H7 (cell line): Measurements from ENCODE around the gene CSTB. TPM values are rescaled to one million over a fixed set of nuclear protein-coding genes. Genes with fewer than 3 reads are reported as not detected.

Experiments used
- DNase-seq: peaks from one replicate; pipeline ENCODE4 v3.0.0; 2012
- H3K27me3 ChIP-seq: 2 replicates; pipeline ENCODE4 v1.6.0; 2011; ENCODE audit warnings: mild to moderate bottlenecking, low read length; ENCODE audit not compliant: control insufficient read depth, insufficient read depth
- H3K36me3 ChIP-seq: replicated peaks from 2 replicates; pipeline ENCODE4 v1.5.1; 2011; ENCODE audit warnings: low read length; ENCODE audit not compliant: control insufficient read depth, insufficient read depth
- H3K4me3 ChIP-seq: 2 replicates; pipeline ENCODE4 v1.5.1; 2011; ENCODE audit warnings: low read depth, mild to moderate bottlenecking, control low read depth, low read length, moderate library complexity; ENCODE audit not compliant: insufficient read depth
- total RNA-seq: library from RNA; depleted of rRNA; stranded (reverse); fragments of >200 nt; shearing (Covaris generic); gene quantifications from 2 replicates; pipeline ENCODE4 v1.2.3, GENCODE V29; 2014

Gene CSTB
- total RNA-seq, 1 experiment from 2014 or later = 29.6 TPM

DNA sequence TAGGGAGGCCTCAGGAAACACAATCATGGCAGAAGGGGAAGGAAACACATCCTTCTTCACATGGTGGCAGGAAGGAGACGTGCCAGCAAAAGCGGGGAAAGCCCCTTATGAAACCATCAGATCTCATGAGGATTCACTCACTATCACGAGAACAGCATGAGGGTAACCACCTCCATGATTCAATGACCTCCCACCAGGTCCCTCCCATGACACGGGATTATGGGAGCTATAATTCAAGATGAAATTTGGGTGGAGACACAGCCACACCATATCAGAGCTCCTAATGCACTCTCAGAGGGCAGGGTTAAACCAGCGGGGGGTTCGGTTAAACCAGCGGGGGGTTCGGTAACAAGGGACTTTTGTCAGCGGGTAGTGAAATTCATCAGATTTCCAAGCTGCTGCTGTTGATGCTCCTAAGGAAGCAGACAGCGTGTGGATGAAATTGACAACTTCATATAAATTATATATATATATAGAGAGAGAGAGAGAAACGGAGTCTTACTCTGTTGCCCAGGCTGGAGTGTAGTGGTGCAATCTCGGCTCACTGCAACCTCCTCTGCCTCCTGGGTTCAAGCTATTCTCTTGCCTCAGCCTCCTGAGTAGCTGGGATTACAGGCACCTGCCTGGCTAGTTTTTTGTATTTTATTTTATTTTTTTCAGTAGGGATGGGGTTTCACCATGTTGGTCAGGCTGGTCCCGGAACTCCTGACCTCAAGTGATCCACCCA lies 4.2 kb downstream of the CSTB start:
- Histone ChIP-seq H3K4me3 (no peak overlapping the region), H3K36me3 (peaks cover 5% of the 10 kb centered on the region), H3K27me3 (no peaks in the 10 kb centered on the region)
- DNase-seq = no peak

DNA sequence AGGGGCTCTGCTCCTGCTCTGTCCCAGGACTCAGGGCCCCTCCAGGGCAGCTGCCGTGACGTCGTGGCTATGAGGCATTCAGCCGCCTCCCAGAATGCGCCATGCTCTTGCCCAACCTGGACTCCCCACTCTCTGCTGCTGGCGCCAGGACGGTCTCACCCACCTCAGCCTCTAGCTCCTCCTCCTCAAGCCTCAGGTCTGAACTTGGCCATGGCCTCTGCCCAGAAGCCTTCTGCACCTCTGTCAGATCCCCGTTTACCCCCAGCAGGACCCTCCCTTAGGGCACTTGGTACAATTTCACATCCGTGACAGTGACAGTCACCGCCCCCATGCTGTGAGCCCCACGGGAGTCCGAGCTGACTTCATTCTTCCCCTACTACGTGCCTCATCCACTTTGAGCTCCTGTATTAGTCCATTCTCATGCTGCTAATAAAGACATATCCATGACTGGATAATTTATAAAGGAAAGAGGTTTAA lies 4.9 kb downstream of the CSTB start:
- Histone ChIP-seq H3K36me3 (peaks cover 5% of the 10 kb centered on the region), H3K4me3 (no peak overlapping the region), H3K27me3 (no peaks in the 10 kb centered on the region)
- DNase-seq = peak; percentile 50

DNA sequence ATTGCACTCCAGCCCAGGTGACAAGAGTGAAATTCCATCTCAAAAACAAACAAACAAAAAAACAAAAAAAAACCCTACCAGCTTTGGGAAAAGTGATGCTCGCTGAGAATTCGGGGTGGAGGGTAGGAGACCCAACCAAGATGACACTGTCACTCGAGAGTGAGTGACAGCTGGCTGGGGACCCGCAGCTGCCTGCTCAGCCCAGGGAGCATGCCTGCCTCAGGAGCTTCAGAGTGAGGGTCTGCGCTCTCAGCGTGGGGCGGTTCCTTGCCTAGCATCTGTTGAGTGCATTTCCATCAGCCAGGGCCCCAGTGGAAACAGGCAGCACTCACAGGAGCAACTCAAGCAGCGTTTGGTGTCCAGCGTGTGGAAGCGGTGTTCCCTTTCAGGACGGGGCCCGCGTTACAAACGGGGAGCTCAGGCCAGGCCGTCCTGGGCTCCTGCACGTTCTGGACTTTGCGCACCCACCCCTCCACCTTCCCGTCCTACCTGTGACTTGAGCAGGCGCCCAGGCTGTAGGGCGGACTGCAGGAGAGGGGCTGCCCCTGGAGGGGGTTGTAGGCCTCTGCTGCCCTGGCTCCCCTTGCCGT lies 5.9 kb downstream of the CSTB start:
- H3K36me3 ChIP-seq = peaks cover 5% of the 10 kb centered on the region
- peak; percentile 46 for DNase-seq

DNA sequence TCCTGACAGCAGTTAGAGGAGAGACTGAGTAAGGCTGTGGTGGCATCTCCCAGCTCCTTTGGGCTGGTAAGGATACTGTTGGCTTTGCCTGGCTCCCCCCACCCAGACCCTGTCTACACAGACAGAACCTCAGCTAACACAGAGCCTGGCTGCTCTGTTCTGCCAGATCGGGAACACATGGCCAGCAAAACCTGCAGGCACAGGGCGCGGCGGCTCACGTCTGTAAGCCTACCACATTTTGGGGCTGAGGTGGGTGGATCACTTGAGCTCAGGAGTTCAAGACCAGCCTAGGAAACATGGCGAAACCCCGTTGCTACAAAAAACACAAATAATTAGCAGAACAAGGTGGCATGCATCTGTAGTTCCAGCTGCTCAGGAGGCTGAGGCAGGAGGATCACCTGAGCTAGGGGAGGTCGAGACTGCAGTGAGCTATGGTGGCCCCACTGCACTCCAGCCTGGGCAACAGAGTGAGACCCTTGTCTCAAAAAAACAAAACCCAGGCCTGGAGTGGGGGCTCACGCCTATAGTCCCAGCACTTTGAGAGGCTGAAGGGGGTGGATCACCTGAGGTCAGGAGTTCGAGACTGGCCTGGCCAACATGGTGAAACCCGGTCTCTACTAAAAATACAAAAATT lies 6.7 kb downstream of the CSTB start:
- DNase-seq = no peak
- Histone ChIP-seq H3K36me3 (peaks cover 2% of the 10 kb centered on the region), H3K27me3 (no peaks in the 10 kb centered on the region), H3K4me3 (no peak overlapping the region)

More for the DNA sequence above, 5.9 kb downstream of the CSTB start:
- H3K27me3 ChIP-seq = no peaks in the 10 kb centered on the region
- H3K4me3 ChIP-seq = no peak overlapping the region

DNA sequence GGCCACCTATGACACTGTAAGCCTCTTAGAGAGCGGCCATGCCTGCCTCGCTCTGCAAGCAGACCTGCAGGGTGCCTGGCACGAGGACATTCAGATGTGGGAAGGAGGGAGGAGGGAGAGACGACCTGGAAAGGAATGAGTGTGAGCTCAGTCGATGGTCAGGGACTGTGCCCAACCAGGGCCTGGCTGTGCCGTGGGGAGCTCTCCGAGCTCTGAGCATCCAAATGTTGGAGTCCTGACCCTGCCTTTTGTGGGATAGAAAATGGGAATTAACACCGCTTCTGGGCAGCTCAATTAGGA lies 7.3 kb downstream of the CSTB start:
- Histone ChIP-seq H3K4me3 (no peak overlapping the region), H3K27me3 (no peaks in the 10 kb centered on the region), H3K36me3 (peaks cover 1% of the 10 kb centered on the region)
- peak; percentile 60 for DNase-seq

DNA sequence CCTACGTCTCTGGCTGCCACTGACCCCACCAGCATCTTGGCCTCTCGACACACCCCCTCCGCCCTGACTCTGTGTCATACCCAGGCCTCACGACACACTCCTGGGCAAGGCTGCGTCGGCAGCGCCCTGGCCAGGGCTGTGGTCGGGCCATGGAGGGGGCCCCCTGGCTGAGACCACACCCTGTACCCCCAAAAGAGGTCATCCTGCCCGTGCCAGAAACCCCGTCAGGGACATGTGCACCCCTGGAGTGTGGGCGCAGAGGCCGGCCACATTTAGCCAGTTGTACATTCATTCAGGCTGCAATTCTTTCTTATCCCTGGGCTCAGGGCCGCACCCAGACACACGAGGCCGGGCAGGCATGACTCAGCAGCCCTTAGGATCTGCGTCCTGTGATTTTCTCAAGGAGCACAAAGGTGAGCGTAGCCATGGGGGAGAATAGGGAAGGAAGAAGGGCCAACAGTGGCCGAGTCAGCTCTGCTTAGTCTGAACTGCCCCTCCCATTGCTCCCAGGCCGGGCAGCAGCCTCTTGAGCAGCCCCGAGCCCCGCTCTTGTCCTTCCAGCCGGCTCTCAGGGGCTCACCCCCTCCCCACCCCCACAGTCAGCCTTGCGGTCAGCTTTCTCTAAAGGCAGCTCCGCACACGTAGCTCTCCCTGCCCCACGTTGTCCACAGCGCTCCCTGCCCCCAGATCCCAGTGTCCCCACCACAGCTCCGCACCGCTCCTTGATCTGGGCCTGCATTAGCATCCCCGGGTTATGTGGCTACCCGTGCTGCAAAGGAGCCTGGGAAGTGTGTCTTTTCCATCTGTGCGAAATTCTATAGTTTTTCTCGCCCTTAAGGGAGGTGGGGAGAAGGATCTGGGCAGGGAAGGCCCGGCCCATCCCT lies 7.9 kb downstream of the CSTB start:
- Histone ChIP-seq H3K36me3 (peaks cover 1% of the 10 kb centered on the region), H3K27me3 (no peaks in the 10 kb centered on the region), H3K4me3 (no peak overlapping the region)
- DNase-seq = peak; percentile 78

DNA sequence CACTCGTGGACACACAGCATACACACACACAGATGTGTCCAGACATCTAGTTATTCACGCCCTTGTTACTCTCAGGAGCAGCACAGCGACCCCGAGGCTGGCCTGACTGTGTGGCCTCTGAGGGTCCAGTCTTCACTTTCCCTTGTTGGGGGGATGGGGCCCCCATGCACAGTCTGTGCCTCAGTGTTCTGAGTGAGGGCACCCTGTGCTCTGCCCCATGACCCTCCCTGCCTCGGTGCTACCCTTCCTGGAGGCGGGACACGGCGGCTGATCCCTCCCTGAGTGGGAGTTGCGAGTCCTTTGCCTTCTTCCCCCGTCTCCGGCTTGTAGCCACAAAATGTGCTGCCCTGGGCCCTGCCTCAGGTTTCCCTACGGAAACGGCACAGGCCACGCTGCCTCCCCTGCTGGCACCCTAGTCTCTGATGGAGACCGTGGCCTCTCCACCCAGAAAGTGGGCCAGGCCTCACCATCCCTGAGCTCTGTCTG lies 8.6 kb downstream of the CSTB start:
- H3K36me3 ChIP-seq = no peaks in the 10 kb centered on the region; the same call in 1 of the 2 replicates
- H3K27me3 ChIP-seq = no peaks in the 10 kb centered on the region
- peak; percentile 45 for DNase-seq
- no peak overlapping the region for H3K4me3 ChIP-seq

DNA sequence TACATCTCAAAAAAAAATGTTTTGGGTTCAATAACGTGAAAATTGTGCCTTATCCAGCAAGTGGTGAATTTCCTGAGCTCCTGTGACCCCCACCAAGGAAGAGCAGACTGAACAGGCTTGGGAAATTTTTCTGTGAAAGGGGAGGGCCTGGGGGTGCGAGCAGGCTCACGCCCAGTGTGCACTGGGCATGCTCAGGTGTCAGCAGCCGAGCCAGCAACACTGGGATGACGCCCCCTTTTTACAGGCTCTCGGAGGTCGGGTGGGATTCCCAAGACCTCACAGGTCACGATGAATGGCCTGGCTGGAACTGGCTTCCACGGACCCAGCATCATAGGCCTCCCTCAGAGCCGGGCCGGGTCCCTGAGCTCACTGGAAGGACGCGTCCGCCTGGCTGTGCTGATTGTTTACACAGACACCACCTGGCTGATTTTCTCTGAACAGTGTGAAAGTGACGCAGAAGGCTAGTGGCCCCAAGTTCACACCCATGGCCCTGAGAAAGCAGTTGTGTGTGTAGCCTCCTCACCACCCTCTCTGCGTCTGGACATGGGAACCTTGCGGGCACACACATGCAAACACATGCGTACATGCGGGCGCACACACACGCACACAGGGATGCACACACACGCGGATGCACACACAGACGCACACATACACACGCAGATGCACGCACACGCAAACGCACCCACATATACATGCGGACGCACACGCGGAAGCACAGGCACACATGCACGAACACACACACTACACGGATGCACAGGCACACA lies 9.2 kb downstream of the CSTB start:
- peaks cover 3% of the 10 kb centered on the region; the same call in 1 of the 2 replicates for H3K36me3 ChIP-seq
- DNase-seq = no peak
- H3K27me3 ChIP-seq = no peaks in the 10 kb centered on the region
- no peak overlapping the region for H3K4me3 ChIP-seq

DNA sequence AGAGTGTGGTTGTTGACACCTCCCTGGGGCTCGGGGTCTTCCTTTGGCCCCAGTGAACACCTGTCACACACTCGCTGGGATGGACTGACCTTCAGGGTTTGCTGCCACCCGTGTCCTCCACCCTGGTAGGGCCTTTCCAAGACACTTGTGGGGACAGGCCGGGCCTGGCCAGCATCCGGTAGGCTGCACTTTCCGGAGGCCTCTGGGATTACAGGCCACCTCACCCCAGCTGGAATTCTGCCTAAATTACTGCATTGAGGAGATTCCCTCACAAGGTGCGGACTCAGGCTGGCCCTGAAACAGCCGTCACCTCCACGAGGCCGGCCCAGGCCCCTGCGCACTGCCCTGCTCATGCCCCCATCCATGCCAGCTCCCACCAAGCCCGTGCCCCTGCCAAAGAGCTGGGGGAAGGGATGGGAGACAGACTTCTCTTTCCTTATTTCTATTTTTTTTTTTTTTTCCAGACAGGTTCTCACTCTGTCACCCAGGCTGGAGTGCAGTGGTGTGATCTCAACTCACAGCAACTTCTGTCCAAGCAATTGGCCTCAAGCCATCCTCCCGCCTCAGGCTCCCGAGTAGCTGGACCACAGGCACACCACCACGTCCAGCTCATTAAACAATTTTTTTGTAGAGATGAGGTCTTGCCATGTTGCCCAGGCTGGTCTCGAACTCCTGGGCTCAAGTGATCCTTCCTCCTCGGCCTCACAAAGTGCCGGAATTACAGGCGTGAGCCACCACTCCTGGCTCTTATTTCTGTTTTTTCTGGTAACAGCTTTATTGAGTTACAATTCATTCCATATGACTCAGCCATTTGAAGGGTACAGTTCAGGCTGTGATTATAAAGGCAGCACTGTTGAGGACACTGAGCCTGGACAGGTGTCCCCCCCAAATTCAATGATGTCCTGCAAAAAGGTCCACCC lies 11.3 kb downstream of the CSTB start:
- H3K4me3 ChIP-seq = no peak overlapping the region
- H3K27me3 ChIP-seq = no peaks in the 10 kb centered on the region
- peaks cover 4% of the 10 kb centered on the region for H3K36me3 ChIP-seq
- no peak for DNase-seq

DNA sequence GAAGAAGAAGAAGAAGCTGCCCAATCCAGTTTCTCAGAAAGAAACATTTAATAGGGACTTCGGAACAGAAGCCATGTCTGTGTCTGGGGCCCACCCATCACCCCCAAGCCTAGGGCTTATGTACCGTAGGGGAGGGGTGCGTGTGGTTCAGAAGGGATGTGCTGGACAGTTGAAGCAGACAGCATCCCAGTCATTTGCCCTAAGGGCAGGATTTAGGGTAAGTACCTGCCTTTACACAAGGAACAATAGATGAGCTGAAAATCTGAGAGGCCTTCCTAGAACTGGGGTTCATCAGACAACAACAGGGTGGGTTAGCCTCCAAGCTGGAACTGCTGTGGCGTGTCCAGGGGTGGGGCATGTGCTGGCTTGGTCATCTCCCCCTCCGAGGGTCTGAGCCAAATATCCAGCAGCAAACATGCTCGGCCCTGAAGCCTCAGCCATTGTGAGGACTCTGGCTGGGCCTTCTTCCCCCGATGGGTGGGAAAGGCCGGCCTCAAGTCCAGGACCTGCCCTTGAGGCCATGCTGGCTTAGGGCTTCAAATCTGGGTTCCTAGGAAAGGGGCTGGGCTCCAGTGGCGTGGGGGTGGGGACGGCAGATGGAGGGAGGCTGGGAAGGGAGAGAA lies 12.1 kb downstream of the CSTB start:
- peaks cover 4% of the 10 kb centered on the region for H3K36me3 ChIP-seq
- H3K4me3 ChIP-seq = no peak overlapping the region
- DNase-seq = no peak
- no peaks in the 10 kb centered on the region for H3K27me3 ChIP-seq

DNA sequence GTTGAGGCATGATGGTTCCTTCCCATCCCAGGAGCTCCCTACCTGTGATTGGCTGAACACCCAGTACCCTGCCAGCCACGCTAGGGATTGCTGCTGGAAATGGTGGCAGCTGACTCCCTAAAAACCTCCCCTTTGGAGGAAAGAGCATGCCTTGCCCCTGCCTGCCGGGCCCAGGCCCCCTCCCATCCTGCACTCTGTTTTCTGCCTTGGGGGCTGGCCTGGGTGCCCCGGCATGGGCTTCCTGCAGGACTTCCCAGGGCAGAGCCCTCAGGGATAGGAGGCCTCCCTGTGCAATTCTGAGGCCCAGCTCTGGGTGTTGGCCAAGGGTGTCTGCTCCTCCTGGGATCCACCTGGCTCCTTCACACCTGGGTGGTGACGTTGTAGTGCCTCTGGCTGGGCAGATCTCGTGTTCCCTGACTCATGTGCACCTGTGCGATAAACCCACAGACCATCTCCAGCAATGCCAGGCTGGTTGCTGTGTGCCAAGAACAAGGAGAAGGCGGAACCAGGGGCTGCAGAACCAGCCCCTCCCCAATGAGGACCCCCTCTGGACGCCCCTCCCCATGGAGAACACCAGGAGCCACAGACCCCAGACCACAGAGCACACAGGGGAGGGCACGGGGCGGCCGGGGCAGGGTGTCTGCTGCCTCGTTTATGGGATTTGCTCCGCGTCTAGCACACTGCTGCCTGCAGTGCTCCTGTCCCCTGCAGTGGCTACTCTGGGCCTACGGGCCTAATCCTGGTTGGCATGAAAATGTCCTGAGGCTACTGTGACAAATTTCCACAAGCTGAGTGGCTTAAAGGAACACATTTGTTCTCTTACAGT lies 13.6 kb downstream of the CSTB start:
- peaks cover 6% of the 10 kb centered on the region for H3K36me3 ChIP-seq
- DNase-seq = no peak

DNA sequence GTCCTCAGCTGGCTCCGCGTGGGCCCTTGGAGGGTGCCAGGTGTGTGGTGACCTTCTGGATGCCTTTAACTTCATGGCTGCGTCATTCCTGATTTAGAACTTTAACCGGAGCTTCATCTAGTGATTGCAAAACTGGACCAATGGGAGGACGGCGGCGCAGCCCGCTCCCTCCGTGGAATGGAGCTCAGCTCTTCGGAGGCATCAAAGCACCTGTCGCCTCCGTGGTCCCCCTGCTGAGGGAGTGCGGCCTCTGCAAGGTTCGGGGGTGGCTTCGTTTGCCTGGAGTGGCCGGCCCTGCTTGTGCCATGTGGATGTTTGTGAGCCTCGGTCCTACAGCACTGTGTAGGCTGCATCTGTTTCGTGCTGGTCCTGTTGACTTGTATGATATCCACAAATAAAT lies 14.2 kb downstream of the CSTB start:
- Histone ChIP-seq H3K36me3 (peaks cover 7% of the 10 kb centered on the region), H3K27me3 (no peaks in the 10 kb centered on the region), H3K4me3 (no peak overlapping the region)
- DNase-seq = no peak

More for the DNA sequence above, 13.6 kb downstream of the CSTB start:
- Histone ChIP-seq H3K4me3 (no peak overlapping the region), H3K27me3 (no peaks in the 10 kb centered on the region)
